HPDE6-E6E7 (cell line): ENCODE measurements around the gene KLF13.

Experiments
- DNase-seq: peaks from one replicate; pipeline ENCODE4 v3.0.0; 2011; ENCODE audit warnings: missing footprints; ENCODE audit errors: extremely low spot score

Gene KLF13

DNA sequence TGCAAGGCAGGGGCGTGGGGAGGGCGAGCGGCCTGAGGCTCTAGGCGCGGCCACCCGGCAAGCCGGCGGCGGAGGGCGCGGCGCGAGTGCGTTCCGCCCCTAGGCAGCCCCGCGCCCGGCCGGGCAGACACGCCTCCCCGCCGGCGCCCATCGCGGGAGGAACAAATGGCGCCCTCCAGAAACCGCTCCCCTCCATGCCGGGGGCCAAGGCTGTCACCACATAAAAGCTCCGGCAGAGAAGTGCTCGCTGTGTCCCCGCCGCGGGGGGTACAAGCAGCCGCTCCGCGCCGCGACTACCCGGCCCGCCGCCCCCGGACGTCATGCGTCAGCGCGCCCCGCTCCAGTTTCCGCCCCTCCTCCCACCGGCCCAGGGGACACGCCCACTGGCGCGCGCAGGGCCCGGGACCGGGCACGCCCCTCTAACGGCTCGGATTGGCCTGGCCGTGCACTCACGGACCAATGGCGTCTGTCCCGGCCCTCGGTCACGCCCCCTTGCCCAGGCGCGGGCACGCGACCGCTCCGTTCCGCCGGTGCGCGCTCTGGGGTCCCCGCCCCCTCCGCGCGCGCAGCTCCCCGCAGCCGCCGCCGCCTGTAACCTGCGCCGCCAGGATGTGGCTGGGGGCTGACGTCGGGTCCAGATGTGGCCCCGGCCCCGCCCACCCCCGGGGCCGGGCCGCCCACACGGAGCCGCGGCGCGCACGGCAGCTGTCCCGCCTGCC is at the start of gene KLF13:
TSS of gene KLF13 (plus strand) at position 680 of the 719 bp plus-strand sequence. CDS start 378 bp downstream, outside the sequence.
- DNase-seq: peak; percentile 97

- no peak for DNase-seq
These were observed 49.1 kb upstream of the KLF13 start for GRCh38 chr15:31277335-31278060.

GRCh38 chr15:31278061-31278445 is 48.6 kb upstream of the KLF13 start:
- no peak for DNase-seq

DNA sequence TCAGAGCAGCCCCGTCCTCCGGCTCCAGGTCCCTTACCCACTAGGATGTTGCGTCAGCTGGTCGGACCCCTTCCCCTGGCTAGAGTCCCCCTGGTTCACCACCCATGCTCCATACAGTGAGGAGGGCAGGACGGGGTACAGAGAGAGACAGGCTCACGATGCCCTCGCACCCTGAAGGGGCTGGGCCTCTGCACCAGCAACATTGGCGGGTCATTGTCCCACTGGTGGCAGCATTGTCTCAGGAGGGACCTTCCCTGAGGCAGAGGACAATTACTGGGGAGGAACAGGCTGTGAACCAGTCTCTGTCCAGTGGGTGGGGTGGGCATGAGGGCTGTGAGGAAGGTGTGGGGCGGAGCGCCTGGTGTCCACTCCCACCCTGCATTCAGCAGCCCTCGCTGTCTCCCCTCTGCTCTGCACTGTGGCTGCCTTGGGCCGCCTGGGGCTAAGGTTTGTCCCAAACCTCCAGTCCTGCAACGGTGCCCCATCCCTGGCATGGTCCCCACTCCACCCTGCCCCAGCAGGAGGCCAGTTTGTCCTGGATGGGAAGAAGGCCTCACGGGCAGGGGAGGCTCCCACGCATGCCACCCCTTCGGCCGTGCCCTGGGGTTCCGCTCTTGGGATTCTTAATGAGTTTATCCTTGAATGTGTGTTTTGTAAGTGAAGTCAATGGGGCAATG is 48.0 kb upstream of the KLF13 start:
- DNase-seq: no peak

- no peak for DNase-seq
These were observed 47.2 kb upstream of the KLF13 start for GRCh38 chr15:31279221-31280045.

DNA sequence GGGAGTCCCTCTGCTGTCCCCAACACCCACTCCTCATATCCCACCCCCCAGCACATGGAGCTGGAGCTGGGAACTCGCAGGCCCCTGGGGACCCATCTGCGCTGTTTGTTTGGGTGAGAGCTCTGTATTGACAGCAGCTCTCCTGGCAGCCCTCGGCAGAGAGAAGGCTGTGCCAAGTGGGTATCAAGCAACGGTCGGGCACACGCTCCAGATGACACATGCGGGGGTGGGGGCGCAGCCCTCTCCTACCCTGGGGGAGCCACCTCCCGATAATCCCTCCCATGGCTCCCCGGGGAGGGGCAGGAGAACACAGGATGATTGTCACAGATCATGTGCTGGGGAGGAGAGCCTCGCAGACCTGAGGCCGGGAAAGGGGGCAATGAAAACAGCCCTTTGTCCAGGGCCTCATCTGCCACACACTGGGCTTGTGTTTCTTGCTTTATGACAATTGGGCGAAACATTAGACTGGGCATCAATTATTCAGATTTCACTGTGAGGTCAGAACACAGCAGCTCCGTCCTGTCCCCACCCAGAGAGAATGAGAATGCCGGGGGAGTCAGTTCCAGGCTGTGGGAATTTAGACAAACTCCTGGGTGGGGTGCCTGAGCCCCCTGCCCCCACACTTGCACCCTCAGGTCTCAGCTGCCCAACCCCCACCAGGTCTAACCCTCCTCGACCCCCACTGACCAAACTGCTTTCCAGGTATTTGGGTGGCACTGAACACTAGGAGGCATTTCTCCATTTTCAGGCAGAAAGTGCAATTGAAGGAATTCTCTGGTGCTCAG is 46.4 kb upstream of the KLF13 start:
- DNase-seq: no peak

DNA sequence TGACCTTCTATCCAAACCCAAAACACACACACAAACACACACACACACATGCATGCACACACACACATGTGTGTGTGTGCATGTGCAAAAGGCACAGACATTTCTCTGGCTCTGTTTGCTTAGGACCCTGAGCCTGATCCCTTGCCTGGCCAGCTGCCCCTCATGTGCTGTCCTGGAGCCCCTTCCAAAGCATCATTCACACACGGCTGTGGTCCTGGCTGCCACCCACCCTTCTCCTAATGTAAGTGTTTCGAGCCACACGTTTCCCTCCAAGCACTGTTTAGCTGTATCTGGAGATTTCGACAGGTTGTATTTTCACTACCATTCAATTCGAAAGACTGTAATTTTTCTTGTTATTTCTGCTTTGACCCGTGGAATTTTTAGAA is 45.8 kb upstream of the KLF13 start:
- no peak for DNase-seq

DNA sequence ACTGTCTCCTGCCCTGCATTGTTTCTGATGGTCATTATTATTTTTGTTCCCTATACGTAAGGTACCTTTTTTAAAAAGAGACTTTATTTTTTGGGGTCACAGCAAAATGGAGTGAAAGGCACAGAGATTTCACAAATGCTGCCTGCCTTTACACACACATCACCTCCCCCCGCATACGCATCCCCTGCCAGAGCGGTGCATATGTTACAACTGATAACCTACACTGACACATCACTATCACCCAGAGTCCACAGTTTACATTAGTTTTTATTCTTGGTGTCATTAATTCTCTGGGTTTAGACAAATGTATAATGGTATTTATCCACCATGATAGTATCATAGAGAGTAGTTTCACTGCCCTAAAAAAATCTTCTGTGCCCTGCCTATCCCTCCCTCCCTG is 43.6 kb upstream of the KLF13 start:
- no peak for DNase-seq

DNA sequence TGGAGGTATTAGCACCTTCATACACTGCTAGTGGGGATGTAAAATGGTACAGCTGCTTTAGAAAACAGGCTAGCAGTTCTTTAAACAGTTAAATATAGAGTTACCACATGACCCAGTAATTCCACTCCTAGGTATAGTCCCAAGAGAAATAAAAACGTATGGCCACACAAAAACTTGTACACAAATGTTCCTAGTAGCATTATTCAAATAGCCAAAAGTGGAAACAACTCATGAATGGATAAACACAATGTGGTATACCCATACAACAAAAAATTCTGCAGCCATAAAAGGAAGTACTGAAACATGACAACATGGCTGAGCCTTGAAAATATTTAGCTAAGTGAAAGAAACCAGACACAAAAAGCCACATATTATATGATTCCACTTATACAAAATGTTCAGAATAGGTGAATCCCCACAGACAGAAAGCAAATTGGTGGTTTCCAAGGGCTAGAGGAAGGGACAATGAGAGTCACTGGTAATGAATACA is 40.8 kb upstream of the KLF13 start:
- DNase-seq: no peak

DNA sequence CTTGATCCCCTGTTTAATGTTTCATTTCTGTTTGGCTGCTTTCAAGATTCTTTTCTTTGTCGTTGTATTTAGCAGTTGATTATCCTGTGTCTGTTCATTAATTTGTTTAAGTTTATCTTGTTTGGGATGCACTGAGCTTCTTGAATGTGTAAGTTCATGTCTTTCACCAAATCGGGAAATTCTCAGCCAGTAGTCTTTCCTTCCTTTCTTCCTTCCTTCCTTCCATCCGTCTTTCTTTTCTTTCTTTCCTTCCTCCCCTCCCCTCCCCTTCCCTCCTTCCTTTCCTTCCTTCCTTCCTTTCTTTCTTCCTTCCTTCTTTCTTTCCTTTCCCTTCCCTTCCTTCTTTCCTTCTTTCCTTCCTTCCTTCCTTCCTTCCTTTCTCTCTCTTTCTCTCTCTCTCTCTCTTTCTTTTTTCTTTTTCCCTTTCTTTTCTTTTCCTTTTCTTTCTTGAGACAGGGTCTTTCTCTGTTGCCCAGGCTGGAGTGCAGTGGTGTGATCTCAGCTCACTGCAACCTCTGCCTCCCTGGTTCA is 35.5 kb upstream of the KLF13 start:
- no peak for DNase-seq

GRCh38 chr15:31292391-31293015 is 34.1 kb upstream of the KLF13 start:
- DNase-seq: no peak

DNA sequence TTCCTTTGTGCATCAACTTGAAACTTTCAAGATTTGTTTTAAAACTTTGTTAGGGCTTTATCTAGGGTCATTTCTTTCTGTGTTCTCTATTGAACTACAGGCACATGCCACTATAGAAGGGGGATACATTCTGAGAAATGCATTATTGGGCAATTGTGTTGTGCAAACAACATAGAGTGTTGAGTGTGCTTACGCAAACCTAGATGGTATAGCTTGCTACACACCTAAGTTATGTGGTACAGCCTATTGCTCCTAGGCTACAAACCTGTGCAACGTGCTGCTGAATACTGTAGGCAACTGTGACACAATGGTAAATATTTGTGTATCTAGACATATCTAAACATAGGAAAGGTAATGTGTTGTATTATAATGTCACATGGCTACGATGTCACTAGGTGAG is 33.0 kb upstream of the KLF13 start:
- no peak for DNase-seq

GRCh38 chr15:31294067-31294466 is 32.6 kb upstream of the KLF13 start:
- no peak for DNase-seq

DNA sequence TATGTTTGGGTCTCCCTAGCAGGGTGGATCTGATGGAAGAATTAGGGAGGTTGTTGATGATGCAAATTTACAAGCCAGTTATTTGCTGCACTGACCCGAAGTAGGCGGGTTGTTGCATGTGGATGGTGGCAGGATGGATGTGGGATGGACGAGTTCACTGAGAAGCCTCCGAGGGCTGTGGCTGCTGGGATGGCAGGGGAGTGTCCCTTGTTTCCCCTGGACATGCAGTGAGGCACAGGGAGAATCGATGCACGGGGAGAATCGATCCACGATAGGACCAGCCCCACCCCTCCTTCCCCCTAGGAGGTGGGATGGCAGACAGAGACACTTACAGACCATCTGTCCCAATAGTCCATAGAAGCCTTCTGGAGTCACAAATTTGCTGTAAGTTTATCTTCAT is 31.0 kb upstream of the KLF13 start:
- no peak for DNase-seq

DNA sequence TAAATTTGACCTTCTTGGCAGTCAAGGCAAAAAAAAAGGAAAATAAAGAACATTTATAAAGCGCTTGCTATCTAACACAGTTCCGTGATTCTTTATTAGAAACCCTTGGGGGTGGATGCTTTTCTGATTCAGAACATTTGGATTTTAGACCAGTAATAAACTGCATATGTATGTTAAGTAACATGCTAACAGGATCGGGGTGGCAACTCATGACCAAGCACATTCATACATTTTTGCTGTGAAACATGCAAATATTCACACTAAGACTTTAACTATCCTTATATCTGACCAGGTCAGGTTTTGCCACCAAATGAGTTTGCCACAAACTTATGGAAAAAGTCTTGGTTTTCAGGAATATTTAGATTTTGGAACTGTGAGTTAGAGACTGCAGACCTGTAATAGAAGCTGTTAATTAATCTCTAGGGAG is 30.4 kb upstream of the KLF13 start:
- DNase-seq: no peak

DNA sequence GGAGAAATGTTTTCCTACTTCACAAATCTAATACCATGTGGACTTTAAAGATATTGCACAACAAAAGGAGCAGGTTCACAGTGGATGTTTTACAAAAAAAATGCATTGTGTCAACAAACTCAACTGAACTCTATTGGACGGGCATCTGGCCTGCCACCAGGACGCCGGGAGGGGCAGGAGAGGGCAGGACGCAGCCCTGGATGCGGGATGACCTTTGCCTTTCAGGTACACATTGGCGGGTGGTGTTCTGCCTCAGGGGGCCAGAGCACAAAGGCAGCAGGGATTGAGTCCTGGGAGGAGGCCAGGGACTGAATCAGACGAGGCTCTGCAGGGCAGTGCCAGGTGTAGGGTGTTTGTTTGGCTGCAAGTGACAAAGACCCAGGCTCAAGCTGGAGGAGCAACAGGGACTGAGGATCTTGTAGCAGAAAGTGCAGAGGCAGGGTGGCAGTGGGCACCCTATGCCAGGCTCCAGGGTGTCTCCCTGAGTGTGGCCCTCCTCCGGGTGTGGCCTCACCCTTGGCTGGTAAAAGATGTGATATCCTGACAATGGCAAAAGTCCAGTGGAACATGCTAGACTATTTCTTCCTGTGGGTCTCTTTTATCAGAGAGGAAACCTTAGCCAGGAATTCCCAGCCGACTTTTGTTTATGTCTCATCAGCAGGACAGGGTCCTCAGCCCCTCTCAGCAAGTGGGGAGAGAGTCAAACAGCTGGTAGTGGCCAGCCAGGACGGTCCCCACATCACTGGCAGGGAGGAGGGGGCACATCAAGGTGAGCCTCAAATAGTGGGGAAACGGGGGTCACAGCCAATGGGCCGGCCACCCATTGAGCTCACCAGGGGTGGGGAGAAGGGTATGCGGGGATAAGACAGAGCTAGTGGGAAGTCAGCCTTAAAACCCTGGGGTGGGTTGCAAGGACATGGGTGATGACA is 29.7 kb upstream of the KLF13 start:
- no peak for DNase-seq

DNA sequence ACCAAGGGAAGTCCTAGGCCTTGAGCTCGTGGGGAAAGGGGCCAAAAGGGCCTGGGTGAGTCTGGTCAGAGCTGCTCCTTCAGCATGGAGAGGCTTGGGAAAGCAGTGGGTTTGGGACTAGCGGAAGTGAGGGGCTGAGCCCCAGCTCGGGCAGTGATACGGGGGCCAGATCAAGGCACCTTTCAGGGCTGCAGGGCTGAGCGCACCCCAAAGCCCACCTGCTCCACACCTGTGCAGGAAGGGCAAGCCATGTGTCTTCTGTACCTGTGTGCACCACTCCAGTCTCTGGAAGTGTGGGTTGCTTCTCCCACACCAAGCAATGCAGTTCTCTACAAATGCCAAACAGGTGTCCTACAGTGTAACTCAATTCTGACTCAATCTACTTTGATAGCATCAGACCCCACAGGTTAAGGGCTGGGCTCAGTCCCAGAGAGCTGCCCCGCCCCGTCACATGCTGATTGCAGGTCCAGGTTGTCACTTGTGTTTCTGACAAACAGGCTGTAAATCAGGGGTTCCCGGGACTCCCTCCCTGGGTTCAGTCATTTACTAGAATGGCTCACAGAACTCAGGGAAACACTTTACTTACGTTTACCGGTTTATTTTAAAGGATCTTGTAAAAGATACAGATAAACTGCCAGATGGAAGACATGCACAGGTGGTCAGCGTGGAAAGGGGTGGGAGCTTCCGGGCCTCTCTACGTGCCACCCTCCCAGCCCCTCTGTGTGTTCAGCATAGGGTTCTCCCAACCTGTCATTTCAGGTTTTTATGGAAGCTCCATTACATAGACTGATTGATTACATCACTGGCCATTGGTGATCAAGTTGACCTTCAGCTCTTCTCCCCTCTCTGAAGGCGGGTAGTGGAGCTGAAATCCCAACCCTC is 28.8 kb upstream of the KLF13 start:
- DNase-seq: no peak

GRCh38 chr15:31298707-31299172 is 27.9 kb upstream of the KLF13 start:
- no peak for DNase-seq
